OCI-LY3 (cell line): ENCODE results near the gene CLEC4C.
"Not testable (repeated sequence)": the region's sequence is repeated elsewhere in the genome, so short reads cannot be mapped to it uniquely, and the experiment has no call there.

Experiments
- H2AFZ ChIP-seq: fragments of 200-600, 300-600 bp; shearing (Covaris generic); 2 replicates; pipeline ENCODE4 v1.6.0; 2014; ENCODE audit warnings: antibody characterized with exemption, low read depth, low read length
- H3K27ac ChIP-seq: fragments of 200-600, 300-600 bp; sonication (generic); 2 replicates; pipeline ENCODE4 v1.5.1; 2014; ENCODE audit warnings: mild to moderate bottlenecking, low read length, moderate library complexity, mixed read lengths
- H3K27me3 ChIP-seq: fragments of 200-600, 300-600 bp; sonication (generic); 2 replicates; pipeline ENCODE4 v1.6.1; 2014; ENCODE audit warnings: low read depth, low read length, mixed read lengths
- H3K36me3 ChIP-seq: fragments of 200-600, 300-600 bp; sonication (generic); replicated peaks from 2 replicates; pipeline ENCODE3; 2014; ENCODE audit warnings: low read depth, low read length, mixed read lengths
- H3K4me1 ChIP-seq: fragments of 300-600, 200-600 bp; sonication (generic); 2 replicates; pipeline ENCODE4 v1.6.1; 2014; ENCODE audit warnings: low read length, mixed read lengths
- H3K4me2 ChIP-seq: fragments of 200-600, 300-600 bp; sonication (generic); 2 replicates; pipeline ENCODE4 v1.6.1; 2014; ENCODE audit warnings: low read length, mixed read lengths
- H3K4me3 ChIP-seq: fragments of 300-600, 200-600 bp; sonication (generic); 2 replicates; pipeline ENCODE4 v1.5.1; 2014; ENCODE audit warnings: antibody characterized with exemption, mild to moderate bottlenecking, low read length, moderate library complexity
- H3K79me2 ChIP-seq: fragments of 300-600, 200-600 bp; shearing (Covaris generic); 2 replicates; pipeline ENCODE4 v1.6.1; 2014; ENCODE audit warnings: mild to moderate bottlenecking, low read length, mixed read lengths
- H3K9ac ChIP-seq: fragments of 300-600, 200-600 bp; shearing (Covaris generic); 2 replicates; pipeline ENCODE4 v1.6.0; 2014; ENCODE audit warnings: mild to moderate bottlenecking, low read length, moderate library complexity
- H3K9me3 ChIP-seq: fragments of 200-600, 300-600 bp; shearing (Covaris generic); 2 replicates; pipeline ENCODE4 v1.6.1; 2014; ENCODE audit warnings: low read length, mixed read lengths; ENCODE audit not compliant: insufficient read depth
- H4K20me1 ChIP-seq: fragments of 200-600, 300-600 bp; sonication (generic); 2 replicates; pipeline ENCODE4 v1.6.1; 2016; ENCODE audit warnings: low read length, mixed read lengths; ENCODE audit not compliant: insufficient read depth
- EZH2phosphoT487 ChIP-seq: fragments of 200-600 bp; shearing (Covaris generic); IDR thresholded peaks from 2 replicates; pipeline ENCODE4 v1.6.1; 2018; ENCODE audit warnings: antibody characterized with exemption, mixed run types, low read depth
- TF ChIP-seq, protein P1 (sequence below): fragments of 200-600, 300-600 bp; sonication (generic); IDR thresholded peaks from 2 replicates; pipeline ENCODE4 v1.5.1; 2014; ENCODE audit warnings: antibody characterized with exemption, low read length, low read depth

Gene CLEC4C

DNA sequence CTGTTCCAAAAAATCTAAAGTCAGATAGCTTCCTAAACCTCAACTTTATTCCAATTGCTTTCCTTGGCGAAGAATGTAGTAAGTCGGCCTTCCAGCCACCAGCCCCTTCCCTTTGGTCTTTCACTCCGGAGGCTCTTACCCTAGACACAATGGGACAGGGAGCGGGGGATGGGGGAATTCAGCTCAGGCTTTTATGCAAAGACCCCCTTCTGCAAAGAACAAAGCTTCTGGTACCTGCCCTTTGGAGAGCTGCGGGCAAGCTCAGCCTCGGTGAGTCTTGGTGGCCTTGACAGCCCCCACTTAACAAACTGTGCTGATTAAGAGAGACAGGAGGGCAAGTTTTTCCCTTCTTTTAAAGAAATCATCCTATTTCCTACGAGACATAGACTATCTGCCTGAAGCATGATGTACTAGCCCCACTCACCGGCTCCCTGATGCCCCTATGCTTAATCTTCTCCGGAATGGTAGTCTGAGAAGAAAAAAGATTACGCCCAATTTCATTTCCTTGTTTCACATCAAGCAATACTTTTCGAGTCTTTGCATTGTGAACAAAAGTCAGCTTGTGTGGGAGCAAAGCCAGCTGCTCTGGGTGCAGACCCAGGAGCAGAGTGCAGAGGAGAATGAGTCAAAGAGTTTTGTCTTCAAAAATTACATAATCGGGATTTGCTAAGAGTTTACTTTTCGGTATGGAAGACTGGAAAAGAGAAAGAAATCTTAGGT is 40.6 kb upstream of the CLEC4C start:
- peaks cover 8% of the 10 kb centered on the region for H3K4me1 ChIP-seq
- no peak overlapping the region for H3K9ac ChIP-seq

DNA sequence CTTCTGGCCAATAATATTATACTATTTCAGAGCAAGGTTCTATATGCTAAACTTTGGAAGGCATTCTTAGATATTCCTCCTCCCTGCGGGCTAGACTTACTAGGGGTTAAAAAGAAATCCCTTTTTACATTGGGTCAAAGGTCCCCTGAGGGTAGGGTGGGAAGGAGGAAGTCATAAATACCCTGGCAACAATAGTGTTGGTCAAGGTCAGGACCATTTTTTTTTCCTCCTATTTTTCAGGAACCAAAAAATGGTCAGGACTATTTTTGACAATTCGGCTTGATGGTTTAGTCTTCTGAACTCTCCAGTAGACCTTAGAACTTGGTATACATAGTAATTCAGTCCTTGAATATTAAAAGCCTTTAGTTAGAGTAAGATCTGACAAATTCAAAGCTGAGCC is 37.5 kb upstream of the CLEC4C start:
- H3K4me1 ChIP-seq = peaks cover 8% of the 10 kb centered on the region
- no peak overlapping the region for H2AFZ ChIP-seq
- H3K4me3 ChIP-seq = no peak overlapping the region
- H3K79me2 ChIP-seq = no peaks in the 10 kb centered on the region
- H3K27me3 ChIP-seq = peaks cover 3% of the 10 kb centered on the region; the same call in 1 of the 2 replicates
- no peak overlapping the region for H3K9ac ChIP-seq
- H3K9me3 ChIP-seq = no peaks in the 10 kb centered on the region
- H4K20me1 ChIP-seq = no peaks in the 10 kb centered on the region
- no peak overlapping the region for H3K27ac ChIP-seq
- H3K36me3 ChIP-seq = no peaks in the 10 kb centered on the region
- no peak for TF ChIP-seq EZH2phosphoT487
- TF ChIP-seq, protein P1, sequence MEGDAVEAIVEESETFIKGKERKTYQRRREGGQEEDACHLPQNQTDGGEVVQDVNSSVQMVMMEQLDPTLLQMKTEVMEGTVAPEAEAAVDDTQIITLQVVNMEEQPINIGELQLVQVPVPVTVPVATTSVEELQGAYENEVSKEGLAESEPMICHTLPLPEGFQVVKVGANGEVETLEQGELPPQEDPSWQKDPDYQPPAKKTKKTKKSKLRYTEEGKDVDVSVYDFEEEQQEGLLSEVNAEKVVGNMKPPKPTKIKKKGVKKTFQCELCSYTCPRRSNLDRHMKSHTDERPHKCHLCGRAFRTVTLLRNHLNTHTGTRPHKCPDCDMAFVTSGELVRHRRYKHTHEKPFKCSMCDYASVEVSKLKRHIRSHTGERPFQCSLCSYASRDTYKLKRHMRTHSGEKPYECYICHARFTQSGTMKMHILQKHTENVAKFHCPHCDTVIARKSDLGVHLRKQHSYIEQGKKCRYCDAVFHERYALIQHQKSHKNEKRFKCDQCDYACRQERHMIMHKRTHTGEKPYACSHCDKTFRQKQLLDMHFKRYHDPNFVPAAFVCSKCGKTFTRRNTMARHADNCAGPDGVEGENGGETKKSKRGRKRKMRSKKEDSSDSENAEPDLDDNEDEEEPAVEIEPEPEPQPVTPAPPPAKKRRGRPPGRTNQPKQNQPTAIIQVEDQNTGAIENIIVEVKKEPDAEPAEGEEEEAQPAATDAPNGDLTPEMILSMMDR = no peak
- H3K4me2 ChIP-seq = no peak overlapping the region

More for the DNA sequence above, 40.6 kb upstream of the CLEC4C start:
- no peak for TF ChIP-seq EZH2phosphoT487
- TF ChIP-seq, protein P1 = no peak
- no peak overlapping the region for H3K27ac ChIP-seq
- no peaks in the 10 kb centered on the region for H3K9me3 ChIP-seq
- H2AFZ ChIP-seq = no peak overlapping the region
- H3K79me2 ChIP-seq = no peaks in the 10 kb centered on the region
- H3K36me3 ChIP-seq = no peaks in the 10 kb centered on the region
- H3K4me3 ChIP-seq = no peak overlapping the region
- no peaks in the 10 kb centered on the region for H4K20me1 ChIP-seq
- peak overlapping the region; percentile 39 for H3K4me2 ChIP-seq
- peaks cover 3% of the 10 kb centered on the region; the same call in 1 of the 2 replicates for H3K27me3 ChIP-seq

DNA sequence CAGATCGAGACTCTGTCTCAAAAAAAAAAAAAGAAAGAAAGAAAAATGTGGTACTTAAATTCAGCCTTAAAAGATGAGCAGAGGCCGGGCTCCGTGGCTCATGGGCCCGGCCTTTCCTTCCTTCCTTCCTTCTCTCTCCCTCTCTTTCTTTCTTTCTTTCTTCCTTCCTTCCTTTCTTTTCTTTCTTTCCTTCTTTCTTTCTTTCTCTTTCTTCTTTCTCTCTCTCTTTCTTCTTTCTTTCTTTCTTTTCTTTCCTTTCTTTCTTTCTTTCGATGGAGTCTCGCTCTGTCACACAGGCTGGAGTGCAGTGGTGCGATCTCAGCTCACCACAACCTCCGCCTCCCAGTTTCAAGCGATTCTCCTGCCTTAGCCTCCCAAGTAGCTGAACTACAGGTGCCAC is 36.3 kb upstream of the CLEC4C start:
- H2AFZ ChIP-seq, H3K9ac ChIP-seq, H3K27ac ChIP-seq, H3K4me3 ChIP-seq, H4K20me1 ChIP-seq, H3K4me1 ChIP-seq, H3K36me3 ChIP-seq, H3K27me3 ChIP-seq, H3K9me3 ChIP-seq, H3K4me2 ChIP-seq, H3K79me2 ChIP-seq: not testable (repeated sequence)

DNA sequence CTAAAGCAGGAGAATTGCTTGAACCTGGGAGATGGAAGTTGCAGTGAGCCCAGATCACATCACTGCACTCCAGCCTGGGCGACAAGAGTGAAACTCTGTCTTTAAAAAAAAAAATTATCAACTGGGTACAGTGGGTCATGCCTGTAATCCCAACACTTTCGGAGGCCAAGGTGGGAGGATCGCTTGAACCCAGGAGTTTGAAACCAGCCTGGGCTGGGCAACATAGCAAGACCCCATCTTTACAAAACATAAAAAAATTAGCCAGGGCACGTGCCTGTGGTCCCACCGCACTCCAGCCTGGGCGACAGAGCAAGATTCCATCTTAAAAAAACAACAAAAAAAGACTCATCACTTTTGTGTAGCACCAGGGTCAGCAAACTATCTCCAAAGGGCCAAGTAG is 34.9 kb upstream of the CLEC4C start:
- TF ChIP-seq, protein P1 = no peak
- no peak for TF ChIP-seq EZH2phosphoT487
- H4K20me1 ChIP-seq = no peaks in the 10 kb centered on the region
- no peaks in the 10 kb centered on the region for H3K79me2 ChIP-seq
- no peak overlapping the region for H3K27ac ChIP-seq
- no peak overlapping the region for H2AFZ ChIP-seq
- H3K36me3 ChIP-seq = no peaks in the 10 kb centered on the region
- no peak overlapping the region for H3K4me3 ChIP-seq
- H3K9ac ChIP-seq = no peak overlapping the region
- H3K9me3 ChIP-seq = no peaks in the 10 kb centered on the region
- no peaks in the 10 kb centered on the region for H3K4me1 ChIP-seq
- H3K4me2 ChIP-seq = no peak overlapping the region
- H3K27me3 ChIP-seq = no peaks in the 10 kb centered on the region
